OCI-LY7 (cell line): ENCODE results near the gene PKNOX1.
"Not testable (repeated sequence)": the region's sequence is repeated elsewhere in the genome, so short reads cannot be mapped to it uniquely, and the experiment has no call there.

Experiments used
- EZH2phosphoT487 ChIP-seq: fragments of 200-600 bp; sonication (generic); IDR thresholded peaks from 2 replicates; pipeline ENCODE4 v1.6.1; 2018; ENCODE audit warnings: low read depth, borderline replicate concordance, mild to moderate bottlenecking, mixed run types, antibody characterized with exemption, low read length, moderate library complexity, mixed read lengths
- TF ChIP-seq, protein P1 (sequence below): fragments of 200-600 bp; sonication (generic); conservative IDR thresholded peaks from 2 replicates; pipeline ENCODE4 v1.5.1; 2014; ENCODE audit warnings: mild to moderate bottlenecking, antibody characterized with exemption, low read length, moderate library complexity, mixed read lengths

DNA sequence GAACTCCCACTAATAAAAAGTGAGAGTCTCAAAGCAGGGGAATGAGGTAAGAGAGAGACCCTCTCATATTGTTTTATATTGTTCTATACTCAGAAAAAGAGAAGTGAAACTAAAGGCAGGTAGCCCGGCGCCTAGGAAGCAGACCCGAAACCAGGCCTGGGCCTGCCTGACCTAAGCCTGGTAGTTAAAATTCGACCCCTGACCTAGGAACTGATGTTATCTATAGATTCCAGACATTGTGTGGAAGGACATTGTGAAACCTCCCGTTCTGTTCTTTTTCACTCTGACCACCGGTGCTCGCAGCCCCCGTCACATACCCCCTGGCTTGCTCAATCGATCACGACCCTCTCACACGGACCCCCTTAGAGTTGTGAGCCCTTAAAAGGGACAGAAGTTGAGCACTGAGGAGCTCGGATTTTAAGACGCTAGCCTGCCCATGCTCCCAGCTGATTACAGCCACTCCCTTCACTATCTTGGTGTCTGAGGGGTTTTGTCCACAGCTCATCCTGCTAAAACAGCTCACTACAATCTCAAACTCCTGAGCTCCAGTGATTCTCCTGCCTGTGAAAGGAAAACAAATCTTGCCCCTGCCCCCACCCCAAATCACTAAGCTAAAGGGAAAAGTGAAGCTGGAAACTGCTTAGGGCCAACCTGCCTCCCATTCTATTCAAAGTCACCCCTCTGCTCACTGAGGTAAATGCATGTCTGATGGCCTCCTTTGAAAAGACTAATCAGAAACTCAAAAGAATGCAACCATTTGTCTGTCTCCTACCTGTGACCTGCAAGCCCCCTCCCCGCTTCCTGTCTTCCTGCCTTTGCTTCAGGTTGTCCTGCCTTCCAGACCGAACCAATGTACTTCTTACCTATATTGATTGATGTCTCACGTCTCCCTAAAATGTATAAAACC lies 37.1 kb upstream of the PKNOX1 start:
- TF ChIP-seq, protein P1, sequence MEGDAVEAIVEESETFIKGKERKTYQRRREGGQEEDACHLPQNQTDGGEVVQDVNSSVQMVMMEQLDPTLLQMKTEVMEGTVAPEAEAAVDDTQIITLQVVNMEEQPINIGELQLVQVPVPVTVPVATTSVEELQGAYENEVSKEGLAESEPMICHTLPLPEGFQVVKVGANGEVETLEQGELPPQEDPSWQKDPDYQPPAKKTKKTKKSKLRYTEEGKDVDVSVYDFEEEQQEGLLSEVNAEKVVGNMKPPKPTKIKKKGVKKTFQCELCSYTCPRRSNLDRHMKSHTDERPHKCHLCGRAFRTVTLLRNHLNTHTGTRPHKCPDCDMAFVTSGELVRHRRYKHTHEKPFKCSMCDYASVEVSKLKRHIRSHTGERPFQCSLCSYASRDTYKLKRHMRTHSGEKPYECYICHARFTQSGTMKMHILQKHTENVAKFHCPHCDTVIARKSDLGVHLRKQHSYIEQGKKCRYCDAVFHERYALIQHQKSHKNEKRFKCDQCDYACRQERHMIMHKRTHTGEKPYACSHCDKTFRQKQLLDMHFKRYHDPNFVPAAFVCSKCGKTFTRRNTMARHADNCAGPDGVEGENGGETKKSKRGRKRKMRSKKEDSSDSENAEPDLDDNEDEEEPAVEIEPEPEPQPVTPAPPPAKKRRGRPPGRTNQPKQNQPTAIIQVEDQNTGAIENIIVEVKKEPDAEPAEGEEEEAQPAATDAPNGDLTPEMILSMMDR = not testable (repeated sequence)
- not testable (repeated sequence) for TF ChIP-seq EZH2phosphoT487
